22Rv1 (cell line): Measurements from ENCODE around the gene DGKI.

Experiments used
- H3K27ac ChIP-seq: fragments of 450-650 bp; 2 replicates; pipeline ENCODE4 v1.5.1; 2017
- ZFX ChIP-seq: fragments of 450-650 bp; IDR thresholded peaks from 2 replicates; pipeline ENCODE4 v1.6.1; 2017; ENCODE audit warnings: antibody characterized with exemption, borderline replicate concordance
- TF ChIP-seq, protein P1 (sequence below): fragments of 450-650 bp; IDR thresholded peaks from 2 replicates; pipeline ENCODE4 v1.5.1; 2017; ENCODE audit warnings: mild to moderate bottlenecking

Gene DGKI

DNA sequence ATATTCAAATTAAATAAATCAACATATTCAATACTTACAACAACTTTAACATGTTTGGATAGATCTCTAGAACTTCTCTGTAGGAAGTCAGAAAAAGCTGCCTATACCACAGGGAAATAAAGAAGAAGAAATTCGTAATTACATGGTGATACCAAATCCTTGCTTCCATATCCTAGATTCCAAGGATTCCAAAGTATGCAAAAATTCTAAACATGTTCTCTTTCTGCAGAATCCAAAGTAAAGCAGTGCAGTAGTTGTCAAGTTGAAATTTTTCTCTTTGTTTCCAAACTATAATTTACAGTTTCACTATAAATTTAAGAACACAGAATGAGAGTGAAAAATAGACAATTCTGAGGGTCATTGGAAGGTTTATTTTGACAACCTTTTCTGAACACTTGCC is 269.6 kb downstream of the DGKI start:
- no peak overlapping the region for H3K27ac ChIP-seq
- TF ChIP-seq, protein P1, sequence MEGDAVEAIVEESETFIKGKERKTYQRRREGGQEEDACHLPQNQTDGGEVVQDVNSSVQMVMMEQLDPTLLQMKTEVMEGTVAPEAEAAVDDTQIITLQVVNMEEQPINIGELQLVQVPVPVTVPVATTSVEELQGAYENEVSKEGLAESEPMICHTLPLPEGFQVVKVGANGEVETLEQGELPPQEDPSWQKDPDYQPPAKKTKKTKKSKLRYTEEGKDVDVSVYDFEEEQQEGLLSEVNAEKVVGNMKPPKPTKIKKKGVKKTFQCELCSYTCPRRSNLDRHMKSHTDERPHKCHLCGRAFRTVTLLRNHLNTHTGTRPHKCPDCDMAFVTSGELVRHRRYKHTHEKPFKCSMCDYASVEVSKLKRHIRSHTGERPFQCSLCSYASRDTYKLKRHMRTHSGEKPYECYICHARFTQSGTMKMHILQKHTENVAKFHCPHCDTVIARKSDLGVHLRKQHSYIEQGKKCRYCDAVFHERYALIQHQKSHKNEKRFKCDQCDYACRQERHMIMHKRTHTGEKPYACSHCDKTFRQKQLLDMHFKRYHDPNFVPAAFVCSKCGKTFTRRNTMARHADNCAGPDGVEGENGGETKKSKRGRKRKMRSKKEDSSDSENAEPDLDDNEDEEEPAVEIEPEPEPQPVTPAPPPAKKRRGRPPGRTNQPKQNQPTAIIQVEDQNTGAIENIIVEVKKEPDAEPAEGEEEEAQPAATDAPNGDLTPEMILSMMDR: no peak
- no peak for TF ChIP-seq ZFX

DNA sequence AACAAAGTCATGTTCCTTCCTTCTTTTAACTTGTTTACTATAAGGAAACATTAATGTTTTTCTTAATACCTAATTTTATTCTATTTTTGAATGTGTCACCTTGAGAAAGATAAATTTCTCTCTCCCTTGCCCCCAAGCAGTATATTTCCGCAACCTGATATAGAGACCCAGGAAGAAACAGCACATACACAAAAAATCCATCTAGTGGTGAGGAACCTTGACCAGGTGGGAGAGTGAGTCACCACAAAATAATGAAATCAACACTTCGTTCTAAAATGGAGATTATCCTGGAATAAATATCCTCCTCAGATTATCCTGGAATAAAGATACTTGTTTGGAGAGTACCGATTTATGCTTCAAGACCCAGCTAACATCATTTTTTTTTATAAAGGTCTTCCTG is 270.3 kb downstream of the DGKI start:
- H3K27ac ChIP-seq: no peak overlapping the region
- TF ChIP-seq ZFX: no peak
- TF ChIP-seq, protein P1: no peak

- no peak overlapping the region for H3K27ac ChIP-seq
- TF ChIP-seq ZFX: no peak
- TF ChIP-seq, protein P1: no peak
These were observed 272.0 kb downstream of the DGKI start for GRCh38 chr7:137574812-137575211.

GRCh38 chr7:137572056-137572784 is 274.6 kb downstream of the DGKI start:
- no peak overlapping the region for H3K27ac ChIP-seq
- TF ChIP-seq, protein P1: no peak
- no peak for TF ChIP-seq ZFX

DNA sequence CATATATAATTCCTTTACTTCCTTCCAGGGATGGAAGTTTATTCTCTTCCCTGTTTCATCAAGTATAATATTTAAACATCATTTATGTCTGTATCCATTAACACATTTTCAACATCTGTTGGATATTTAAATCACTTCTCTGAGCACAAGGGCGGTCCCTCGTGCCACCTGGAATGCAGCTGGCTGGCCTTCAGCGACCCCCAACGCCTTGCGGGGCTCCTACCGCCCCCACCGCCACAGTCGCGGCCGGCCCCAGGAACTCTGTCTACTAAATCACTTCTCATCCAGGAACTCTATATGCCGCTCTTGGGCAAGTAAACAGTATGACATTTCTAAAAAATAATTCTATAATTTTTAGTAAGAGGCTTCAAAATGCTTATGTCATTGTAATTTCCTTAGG is 282.1 kb downstream of the DGKI start:
- TF ChIP-seq, protein P1: no peak
- TF ChIP-seq ZFX: no peak
- H3K27ac ChIP-seq: no peak overlapping the region

DNA sequence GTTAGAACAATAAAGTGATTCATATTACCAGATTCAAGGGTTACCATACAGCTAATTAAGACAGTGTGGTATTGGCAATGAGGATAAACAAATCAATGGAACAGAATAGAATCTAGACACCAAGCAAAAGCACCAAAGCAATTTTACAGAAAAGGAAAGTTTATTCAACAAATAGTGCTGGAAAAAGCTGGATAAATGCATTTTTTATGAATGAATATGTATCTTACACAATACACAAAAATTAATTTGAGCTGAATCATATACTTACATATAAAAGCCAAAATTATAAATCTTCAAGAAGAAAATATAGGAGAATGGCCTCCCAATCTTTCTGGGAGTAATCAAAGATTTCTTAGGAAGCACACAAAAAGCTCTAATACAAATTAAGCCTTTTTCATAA is 282.8 kb downstream of the DGKI start:
- no peak overlapping the region for H3K27ac ChIP-seq
- TF ChIP-seq, protein P1: no peak
- TF ChIP-seq ZFX: no peak

GRCh38 chr7:137547485-137547884 is 299.3 kb downstream of the DGKI start:
- H3K27ac ChIP-seq: no peak overlapping the region

More at GRCh38 chr7:137547485-137547884, 299.3 kb downstream of the DGKI start:
- TF ChIP-seq, protein P1: no peak
- TF ChIP-seq ZFX: no peak
